ENCODE data around the gene ADAM8. TPM values are rescaled to one million over a fixed set of nuclear protein-coding genes. Genes with fewer than 3 reads are reported as not detected.

ADAM8 gene
- polyA plus RNA-seq, 1 experiment: 0.77 TPM

GRCh38 chr10:133229265-133230043, 47.2 kb downstream of the ADAM8 start:
- no peak overlapping the region for H3K4me3 ChIP-seq (ENCODE audit: low read depth, low read length)
- no peak for DNase-seq (ENCODE audit: low read depth)
- TF ChIP-seq CTCF (IDR thresholded peaks at IDR 0.05; ENCODE audit: insufficient read depth, low read depth, low read length): no peak
- no peaks in the 10 kb centered on the region for H3K36me3 ChIP-seq (ENCODE audit: control insufficient read depth, insufficient read depth, low read length)
- ChIA-PET POLR2A (no interaction called here), CTCF (no interaction called here)
- H3K27me3 ChIP-seq (ENCODE audit: control insufficient read depth, insufficient read depth, low read length): peaks cover 24% of the 10 kb centered on the region

- no peaks in the 10 kb centered on the region for H3K36me3 ChIP-seq (ENCODE audit: control insufficient read depth, insufficient read depth, low read length)
- no peak for DNase-seq (ENCODE audit: low read depth)
- no peak overlapping the region for H3K4me3 ChIP-seq (ENCODE audit: low read depth, low read length)
- no peak for TF ChIP-seq CTCF (IDR thresholded peaks at IDR 0.05; ENCODE audit: insufficient read depth, low read depth, low read length)
- peaks cover 22% of the 10 kb centered on the region for H3K27me3 ChIP-seq (ENCODE audit: control insufficient read depth, insufficient read depth, low read length)
- ChIA-PET POLR2A (no interaction called here), CTCF (no interaction called here)
Measured at GRCh38 chr10:133227256-133227655, 49.4 kb downstream of the ADAM8 start.

- no peak for TF ChIP-seq CTCF (IDR thresholded peaks at IDR 0.05; ENCODE audit: insufficient read depth, low read depth, low read length)
- DNase-seq (ENCODE audit: low read depth): no peak
- CTCF ChIA-PET: no interaction called here
- Histone ChIP-seq H3K36me3 (ENCODE audit: control insufficient read depth, insufficient read depth, low read length) (no peaks in the 10 kb centered on the region), H3K4me3 (ENCODE audit: low read depth, low read length) (no peak overlapping the region), H3K27me3 (ENCODE audit: control insufficient read depth, insufficient read depth, low read length) (peaks cover 13% of the 10 kb centered on the region)
- POLR2A ChIA-PET: no interaction called here
Measured at GRCh38 chr10:133226251-133226808, 50.3 kb downstream of the ADAM8 start.

GRCh38 chr10:133225707-133226191, 50.9 kb downstream of the ADAM8 start:
- ChIA-PET POLR2A (no interaction called here), CTCF (interaction anchor here (0.7 kb wide), 1 partner anchor 17 kb away, joined by 3 read pairs; no protein-coding TSS in a partner anchor)
- Histone ChIP-seq H3K27me3 (ENCODE audit: control insufficient read depth, insufficient read depth, low read length) (peaks cover 11% of the 10 kb centered on the region), H3K36me3 (ENCODE audit: control insufficient read depth, insufficient read depth, low read length) (no peaks in the 10 kb centered on the region), H3K4me3 (ENCODE audit: low read depth, low read length) (no peak overlapping the region)
- DNase-seq (ENCODE audit: low read depth): no peak
- no peak for TF ChIP-seq CTCF (IDR thresholded peaks at IDR 0.05; ENCODE audit: insufficient read depth, low read depth, low read length)

GRCh38 chr10:133224756-133225372, 51.8 kb downstream of the ADAM8 start:
- TF ChIP-seq CTCF (IDR thresholded peaks at IDR 0.05; ENCODE audit: insufficient read depth, low read depth, low read length): no peak
- Histone ChIP-seq H3K4me3 (ENCODE audit: low read depth, low read length) (no peak overlapping the region), H3K36me3 (ENCODE audit: control insufficient read depth, insufficient read depth, low read length) (no peaks in the 10 kb centered on the region), H3K27me3 (ENCODE audit: control insufficient read depth, insufficient read depth, low read length) (peaks cover 11% of the 10 kb centered on the region)
- ChIA-PET CTCF (interaction anchor here (0.7 kb wide), 1 partner anchor 17 kb away, joined by 3 read pairs; no protein-coding TSS in a partner anchor), POLR2A (no interaction called here)
- no peak for DNase-seq (ENCODE audit: low read depth)
